ENCODE data around the gene MRAP.
"Not testable (repeated sequence)": the region's sequence is repeated elsewhere in the genome, so short reads cannot be mapped to it uniquely, and the experiment has no call there.

MRAP gene

DNA sequence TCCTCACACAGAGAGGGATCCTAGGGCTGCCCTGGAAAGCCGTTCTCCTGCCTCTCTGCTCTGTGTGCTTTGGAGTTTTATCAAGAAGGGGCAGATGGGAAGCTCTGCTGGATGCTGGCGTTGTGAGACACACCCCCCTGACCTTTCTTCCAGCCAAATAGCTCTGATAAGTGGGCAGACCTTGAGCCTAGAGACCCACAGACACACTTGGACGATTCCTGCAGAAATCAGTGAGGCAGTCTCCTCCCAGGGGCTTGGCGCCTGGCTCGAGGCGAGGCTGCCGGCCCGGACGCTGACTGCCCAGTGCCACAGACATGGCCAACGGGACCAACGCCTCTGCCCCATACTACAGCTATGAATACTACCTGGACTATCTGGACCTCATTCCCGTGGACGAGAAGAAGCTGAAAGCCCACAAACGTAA, at the start of gene MRAP:
MRAP (plus strand) TSS at position 198 of the 424 bp plus-strand sequence; CDS start at position 315, 117 bp downstream.
- DNase-seq (ENCODE audit: low read depth in 2 of 2), result no peak

DNA sequence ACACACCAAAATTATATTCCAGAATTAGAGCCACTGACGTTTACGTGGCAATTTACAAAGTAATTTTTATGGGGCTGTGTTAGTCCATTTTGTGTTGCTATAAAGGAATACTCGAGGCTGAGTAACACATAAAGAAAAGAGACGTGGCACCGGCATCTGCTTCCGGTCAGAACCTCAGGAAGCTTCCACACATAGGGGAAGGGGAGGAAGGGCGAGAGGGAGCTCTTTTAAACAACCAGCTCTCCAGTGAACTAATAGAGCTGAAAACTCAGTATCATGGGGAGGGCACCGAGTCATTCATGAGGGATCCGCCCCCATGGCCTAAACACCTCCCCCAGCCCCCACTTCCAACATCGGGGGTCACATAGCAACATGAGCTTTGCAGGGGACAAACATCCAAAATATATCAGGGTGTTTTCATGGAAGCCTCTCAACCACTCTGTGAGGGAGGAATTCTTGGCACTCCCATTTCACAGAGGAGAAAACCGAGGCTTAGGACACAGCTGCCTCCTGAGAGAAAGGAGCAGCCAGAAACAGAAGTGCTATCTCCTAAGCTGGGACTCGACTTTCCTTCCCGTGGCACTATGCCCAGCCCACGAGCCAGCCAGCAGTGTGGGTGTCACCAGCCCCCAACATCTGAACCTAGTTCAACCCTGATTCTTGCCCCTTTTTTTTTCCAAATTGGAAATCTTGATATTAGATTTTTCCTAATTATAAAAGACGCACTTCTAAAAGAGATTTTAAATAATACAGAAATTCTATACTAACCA, 49.0 kb upstream of the MRAP start:
- DNase-seq (ENCODE audit: low read depth in 2 of 2), result no peak

DNA sequence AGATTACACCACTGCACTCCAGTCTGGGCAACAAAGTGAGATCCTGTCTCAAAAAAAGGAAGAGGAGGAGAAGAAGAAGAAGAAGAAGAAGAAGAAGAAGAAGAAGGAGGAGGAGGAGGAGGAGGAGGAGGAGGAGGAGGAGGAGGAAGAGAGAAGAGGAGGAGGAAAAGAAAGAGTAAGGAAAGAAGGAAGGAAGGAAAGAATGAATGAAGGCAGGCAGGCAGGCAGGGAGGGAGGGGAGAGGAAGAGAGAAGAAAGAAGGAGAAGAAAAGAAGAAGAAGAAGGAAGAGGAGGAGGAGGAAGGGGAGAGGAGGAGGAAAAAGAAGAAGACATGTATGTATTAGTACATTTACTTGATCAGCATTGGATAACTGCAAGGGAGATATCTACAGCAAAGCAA, 46.5 kb upstream of the MRAP start:
- no peak for DNase-seq (ENCODE audit: low read depth in 2 of 2)

DNA sequence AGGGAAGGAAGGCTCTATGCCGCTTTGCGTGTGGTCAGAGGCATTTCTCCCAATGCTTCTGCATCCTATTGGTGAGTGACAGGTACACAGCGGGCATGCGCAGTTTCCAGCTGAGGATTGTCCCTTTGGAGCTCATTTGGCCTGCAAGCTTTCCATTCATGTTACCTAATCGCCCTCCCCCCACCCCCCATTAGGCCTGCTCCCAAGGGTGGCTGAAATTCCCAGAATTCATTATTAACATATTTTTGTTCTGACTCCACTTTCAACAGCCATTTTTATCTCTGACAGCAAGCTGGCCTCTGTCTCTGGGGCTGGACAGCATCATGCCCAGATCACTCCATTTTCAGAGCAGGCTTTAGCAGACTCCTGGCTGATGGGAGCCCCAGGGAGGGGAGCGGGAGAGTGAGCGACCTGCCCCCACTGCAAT, 45.4 kb upstream of the MRAP start:
- no peak for DNase-seq (ENCODE audit: low read depth in 2 of 2)

DNA sequence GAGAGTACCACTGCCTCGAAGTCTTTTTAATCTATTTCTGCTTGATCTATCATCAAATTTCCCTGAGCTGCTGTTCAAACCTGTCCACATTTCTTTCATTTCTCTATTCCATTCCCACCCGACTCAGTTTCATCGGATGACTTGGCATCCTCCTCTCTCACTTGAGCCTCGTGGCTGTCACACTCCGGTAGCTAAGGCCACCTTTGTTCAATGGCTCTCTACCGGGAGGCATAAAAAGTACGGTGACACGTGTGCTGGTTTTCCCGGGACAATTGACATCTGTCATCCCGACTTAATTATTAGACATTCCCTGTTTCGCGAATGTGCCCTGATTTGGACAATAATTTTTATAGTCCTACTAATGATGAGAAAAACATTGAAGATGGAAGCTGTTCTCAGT, 42.4 kb upstream of the MRAP start:
- no peak for DNase-seq (ENCODE audit: low read depth in 2 of 2)

DNA sequence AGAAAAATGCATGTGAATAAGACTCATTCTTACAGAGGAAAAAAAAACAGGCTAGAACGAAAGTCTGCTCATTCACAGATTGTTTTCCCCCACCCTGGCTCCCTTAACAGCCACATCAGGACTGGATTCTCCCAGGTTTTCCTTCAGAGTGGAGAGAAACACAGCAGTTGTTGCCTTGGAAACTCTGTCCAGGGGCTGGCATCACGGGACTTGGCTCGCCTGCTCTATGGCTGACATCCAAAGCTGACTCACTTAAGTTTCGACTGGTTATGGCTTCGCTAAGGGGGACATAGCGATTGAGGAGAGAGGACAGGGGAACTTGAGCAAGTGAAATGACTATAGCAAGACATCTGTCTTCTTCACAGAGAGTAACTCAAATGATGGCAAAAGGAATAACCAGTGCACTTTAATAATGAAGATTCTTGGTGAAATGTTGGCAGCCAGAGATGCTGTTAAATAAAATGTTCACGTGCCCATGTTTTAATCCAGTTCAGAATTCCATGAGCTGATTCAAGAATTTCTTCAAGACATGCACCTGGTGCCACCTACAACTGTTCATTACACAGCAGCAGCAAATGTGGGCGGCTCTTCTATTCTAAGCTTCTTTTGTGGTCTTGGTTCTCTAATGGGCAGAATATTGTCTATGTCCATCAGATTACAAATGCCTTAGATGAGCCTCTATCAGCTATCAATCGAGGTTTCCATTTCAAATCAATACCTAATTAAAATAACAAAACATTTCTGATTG, 41.6 kb upstream of the MRAP start:
- DNase-seq (ENCODE audit: low read depth in 2 of 2), result no peak

DNA sequence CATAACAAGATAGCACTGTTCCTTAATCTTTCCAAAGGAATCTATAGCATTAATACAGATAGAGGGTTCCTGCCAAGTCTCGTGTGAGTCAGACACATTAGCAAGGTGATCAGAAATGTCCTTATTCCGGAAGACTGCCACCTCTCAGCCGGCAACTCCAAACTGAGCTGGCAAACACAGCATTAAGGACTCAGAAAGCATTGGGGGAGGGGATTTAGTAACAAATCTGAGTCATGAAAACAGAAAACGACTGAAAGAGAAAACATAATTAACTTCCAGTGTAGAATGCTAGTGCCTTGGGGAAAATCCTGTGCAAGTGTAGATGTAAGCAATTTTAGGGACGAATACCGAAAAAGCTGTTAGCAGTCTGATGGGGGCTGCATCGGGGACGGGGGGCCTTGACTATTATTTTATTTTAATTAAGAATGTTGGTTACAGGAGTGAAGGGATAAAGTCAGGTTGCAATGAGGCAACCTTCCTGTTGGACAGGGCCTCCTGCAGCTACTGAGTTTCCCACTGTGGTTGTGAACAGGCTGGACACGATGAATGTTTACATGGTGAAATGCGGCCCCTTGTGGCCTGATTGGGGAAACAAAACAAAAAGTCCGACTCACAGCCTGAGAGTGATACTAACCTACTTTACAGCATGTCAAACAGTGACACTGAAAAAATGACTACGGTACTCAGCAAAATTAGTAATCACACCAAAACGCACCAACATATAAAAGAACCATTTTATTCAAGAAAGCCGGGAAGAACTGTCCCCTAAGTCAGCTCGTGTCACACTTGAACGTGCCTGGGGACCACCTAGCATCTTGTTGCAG, 40.5 kb upstream of the MRAP start:
- no peak for DNase-seq (ENCODE audit: low read depth in 2 of 2)

DNA sequence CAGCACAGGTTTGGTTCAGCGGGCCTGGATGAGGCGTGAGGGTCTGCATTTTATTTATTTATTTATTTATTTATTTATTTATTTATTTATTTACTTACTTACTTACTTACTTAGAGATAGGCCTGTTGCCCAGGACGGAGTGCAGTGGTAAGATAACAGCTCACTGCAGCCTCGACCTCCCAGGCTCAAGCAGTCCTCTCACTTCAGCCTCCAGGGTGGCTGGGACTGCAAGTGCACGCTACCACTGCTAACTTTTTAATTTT, 39.9 kb upstream of the MRAP start:
- DNase-seq (ENCODE audit: low read depth in 2 of 2), result not testable (repeated sequence)

DNA sequence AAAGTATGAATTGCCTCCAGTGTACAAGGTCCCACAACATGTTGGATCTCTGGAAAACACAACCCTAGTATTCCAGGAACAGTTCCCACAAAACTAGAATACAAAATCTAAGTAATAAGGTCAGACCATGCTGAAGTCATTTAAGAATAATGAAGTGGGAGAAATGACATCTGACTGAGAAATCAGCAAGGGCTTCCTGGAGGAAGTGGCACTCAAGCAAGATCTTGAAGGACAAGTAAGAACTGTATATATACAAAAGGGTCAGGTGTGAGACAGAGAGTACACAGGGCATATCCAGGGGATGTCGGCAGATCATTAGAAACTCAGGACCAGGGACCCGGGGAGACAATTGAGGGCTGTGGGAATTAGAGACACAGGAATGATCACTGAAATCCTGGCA, 38.5 kb upstream of the MRAP start:
- DNase-seq (ENCODE audit: low read depth in 2 of 2), result no peak

DNA sequence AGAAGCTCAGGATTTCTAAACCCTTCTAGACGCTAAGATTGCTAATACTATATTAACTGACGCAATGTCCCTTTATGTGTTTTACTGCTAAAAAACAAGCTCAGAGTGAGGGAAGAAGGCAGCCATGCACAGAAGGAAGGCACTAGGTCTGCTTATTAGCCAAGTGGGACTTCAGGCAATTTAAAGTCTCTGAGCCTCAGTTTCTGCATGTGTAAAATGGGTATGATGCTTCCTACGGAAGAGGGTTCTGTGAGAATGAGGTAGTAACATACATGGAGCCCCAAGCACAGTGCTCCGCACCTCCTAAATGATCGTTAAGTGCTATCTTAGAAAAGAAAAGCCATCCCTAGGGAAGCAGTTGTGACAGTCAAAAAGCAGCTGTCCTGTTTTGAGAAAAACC, 36.7 kb upstream of the MRAP start:
- no peak for DNase-seq (ENCODE audit: low read depth in 2 of 2)

DNA sequence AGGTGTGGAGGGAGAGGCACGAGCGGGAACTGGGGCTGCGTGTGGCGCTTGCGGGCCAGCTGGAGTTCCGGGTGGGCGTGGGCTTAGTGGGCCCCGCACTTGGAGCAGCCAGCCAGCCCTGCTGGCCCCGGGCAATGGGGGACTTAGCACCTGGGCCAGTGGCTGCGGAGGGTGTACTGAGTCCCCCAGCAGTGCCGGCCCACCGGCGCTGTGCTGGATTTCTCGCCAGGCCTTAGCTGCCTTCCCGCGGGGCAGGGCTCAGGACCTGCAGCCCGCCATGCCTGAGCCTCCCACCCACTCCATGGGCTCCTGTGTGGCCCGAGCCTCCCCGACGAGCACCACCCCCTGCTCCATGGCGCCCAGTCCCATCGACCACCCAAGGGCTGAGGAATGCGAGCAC, 33.3 kb upstream of the MRAP start:
- DNase-seq (ENCODE audit: low read depth in 2 of 2), result not testable (repeated sequence)

DNA sequence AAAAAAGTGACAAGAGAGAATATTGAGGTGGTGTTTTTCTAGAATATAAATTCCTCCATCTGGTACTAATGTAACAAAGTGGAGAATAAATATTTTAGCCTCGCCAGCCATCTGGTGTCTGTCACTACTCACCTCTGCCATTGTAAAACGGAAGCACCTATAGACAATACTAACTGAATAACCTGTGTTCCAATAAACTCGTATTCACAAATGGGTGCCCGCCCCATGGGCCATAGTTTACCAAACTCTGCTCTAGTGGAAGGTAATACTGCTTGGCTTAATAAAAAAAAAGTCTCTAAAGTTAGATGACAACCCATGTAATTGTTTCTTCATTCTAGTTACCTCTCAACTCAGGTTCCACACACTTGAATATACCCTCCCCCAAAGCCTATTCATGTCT, 27.9 kb upstream of the MRAP start:
- DNase-seq (ENCODE audit: low read depth in 2 of 2), result no peak

DNA sequence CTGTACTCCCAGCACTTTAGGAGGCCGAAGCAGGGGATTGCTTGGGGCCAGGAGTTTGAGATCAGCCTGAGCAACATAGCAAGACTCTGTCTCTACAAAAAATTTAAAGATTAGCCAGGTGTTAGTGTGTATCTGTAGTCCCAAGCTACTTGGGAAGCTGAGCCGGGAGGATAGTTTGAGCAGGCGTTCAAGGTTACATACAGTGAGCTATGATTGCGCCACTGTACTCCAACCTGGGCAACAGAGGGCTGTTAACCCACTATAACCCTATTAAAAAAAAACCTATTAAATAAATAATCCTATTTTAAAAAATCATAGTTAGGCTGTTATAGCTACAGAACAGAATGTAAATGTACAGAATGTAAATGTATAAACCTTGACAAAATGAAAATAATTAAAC, 22.0 kb upstream of the MRAP start:
- DNase-seq (ENCODE audit: low read depth in 2 of 2), result no peak

DNA sequence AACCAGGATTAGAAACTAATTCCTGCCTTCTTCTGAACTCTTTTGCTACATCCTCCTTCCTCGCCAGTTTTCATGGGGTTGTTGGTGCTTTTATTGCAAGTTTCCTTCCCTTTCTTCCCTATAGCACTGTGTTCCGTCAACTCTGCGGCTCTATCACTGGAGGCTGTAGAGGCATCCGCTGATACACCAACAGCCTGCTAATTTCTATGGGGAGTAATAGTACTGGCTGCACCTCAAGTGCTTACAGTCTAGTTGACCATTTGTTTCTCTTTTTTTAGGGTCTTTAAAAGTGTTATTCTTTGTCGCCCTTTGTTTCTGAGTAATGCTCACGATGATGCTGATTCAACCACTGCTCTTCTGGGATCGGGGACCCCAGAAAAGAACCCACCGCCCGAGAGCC, 20.6 kb upstream of the MRAP start:
- no peak for DNase-seq (ENCODE audit: low read depth in 2 of 2)

DNA sequence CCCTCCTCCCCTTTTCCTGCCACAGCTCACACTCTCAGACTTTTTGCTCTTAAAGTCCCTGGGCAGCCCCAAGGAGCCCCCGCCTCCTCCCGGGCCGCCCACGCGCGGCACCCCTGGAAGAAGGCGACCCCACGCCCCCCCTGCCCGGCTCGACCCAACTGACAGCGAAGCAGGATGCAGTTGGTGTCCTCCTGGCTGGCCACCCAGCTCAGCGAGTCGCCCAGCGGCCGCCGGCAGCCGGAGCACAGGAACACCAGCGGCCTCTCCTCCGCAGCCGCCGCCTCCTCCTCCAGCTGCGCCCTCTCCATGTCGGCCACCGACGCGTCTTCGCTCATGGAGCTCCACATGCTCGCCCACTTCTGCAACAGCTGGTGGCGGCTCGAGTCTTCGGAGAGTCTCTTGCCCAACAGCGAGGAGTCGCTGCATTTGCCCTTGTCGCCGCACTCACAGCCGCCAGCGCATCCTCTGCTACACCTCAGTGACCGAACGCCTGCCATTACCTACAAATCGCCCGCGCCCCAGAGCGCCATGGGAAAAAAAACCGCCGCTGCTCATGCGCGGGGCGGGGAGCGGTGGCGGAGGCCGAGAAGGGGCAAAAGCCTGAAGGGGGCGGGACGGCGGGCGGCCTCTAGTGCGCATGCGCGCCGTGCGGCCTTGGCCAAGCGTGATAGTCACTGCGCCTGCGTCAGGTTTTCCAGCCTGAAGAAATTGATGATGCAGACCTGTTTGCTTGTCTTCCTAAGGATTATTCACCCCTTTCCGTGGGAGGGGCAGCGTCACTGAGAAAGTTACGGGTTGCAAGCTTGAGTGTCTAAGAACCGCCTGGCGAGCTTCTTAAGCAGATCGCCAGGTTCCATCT, 19.9 kb upstream of the MRAP start, which contains the start of gene MIS18A:
MIS18A (minus strand) TSS at position 532 of the 859 bp plus-strand sequence; CDS start at position 497, 35 bp downstream.
- DNase-seq (ENCODE audit: low read depth in 2 of 2), result peak; percentile 97 to 99

DNA sequence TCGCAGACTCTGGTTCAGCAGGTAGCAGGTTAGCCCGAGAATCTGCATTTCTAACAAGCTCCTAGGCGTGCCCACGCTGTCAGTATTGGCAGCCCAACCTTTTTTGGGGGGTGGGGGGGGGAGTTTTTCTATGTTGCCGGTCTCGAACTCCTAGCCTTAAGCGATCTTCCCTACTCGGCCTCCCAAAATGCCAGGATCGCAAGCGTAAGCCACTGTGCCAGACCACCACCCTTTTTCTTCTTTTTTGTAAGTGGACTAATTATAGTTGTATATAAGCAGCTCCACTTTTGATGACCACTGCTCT, 19.3 kb upstream of the MRAP start:
- DNase-seq (ENCODE audit: low read depth in 2 of 2), result no peak

DNA sequence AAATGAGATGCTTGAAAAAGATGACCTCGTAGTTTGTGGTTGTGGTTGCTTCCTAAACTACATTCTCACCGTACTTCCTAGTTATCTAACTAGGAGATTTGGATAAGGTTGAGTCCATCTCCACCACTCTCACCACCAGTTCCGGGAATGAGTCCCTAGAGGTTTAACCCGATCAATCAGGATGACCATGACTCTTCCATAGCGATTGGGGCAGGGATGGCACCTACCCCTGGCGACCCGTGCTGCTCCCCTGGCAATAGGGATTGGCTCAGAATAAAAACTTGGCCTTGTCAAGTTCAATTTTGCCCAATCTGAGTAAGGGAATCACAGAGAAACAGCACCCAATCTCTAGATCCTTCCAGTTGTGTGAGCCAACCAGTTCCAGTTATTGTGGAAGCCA, 17.1 kb upstream of the MRAP start:
- DNase-seq (ENCODE audit: low read depth in 2 of 2), result no peak

DNA sequence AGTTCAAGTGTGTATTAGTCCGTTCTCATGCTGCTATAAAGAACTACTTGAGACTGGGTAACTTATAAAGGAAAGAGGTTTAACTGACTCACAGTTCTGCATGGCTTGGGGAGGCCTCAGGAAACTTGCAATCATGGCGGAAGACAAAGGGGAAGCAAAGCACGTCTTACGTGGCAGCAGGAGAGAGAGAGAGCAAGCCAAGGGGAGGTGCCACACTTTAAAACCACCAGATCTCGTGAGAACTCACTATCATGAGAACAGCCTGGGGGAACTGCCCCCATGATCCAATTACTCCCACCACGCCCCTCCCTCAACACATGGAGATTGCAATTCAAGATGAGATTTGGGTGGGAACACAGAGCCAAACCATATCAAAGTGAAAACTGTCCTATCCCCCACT, 15.7 kb upstream of the MRAP start:
- DNase-seq (ENCODE audit: low read depth in 2 of 2), result no peak

DNA sequence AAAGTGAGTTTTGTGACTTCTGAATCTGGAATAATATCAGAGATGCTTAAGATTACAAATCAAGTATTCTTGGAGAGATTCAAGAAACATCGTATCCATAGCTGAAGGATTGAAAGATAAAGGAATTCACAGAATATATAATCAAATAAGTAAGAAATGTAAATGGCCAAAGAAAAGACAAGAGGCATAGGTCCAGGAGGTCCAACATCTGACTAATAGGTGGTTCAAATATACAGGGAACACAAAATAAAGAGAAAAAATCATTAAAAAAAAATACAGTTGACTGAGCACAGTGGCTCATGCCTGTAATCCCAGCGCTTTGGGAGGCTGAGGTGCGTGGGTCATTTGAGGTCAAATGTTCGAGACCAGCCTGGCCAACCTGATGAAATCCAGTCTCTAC, 13.2 kb upstream of the MRAP start:
- no peak for DNase-seq (ENCODE audit: low read depth in 2 of 2)

DNA sequence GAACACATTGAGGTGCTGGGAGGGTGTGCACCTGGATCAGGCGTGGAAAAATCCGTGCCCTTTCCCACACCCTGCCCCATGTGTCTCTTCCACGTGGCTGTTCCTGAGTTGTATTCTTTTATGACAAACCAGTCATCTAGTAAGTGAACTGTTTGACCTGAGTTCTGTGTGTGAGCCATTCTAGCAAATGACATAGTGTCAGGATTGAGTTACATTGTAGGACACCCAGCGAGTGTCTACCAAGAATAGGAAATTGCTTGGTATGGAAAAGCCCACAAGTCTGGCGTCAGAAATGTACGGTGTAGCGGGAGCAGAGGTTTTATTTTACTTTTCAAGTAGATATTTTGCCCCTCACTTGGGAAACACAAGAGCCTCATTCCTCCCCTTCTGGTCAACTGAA, 1.2 kb upstream of the MRAP start:
- no peak for DNase-seq (ENCODE audit: low read depth in 2 of 2)

DNA sequence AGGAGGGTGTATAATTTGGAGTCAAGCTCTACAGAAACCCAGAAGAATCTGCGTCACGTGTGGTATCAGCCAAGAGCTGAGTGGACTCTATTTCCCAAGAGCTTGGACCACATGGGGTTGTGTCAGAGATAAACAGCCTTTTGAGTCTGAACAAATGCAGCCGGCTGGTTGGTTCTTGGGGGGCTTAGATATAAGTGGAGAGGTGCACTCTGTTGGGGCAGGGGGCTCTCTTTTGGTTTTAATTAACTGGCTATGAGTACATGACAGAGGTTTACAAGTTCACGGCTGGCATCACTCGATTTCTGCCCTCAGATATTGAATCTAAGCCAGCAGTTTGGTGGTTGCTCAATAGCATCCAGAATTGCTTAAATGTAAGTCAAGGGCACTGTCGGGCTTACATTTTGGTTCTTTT, 501 bp upstream of the MRAP start:
- no peak for DNase-seq (ENCODE audit: low read depth in 2 of 2)

DNA sequence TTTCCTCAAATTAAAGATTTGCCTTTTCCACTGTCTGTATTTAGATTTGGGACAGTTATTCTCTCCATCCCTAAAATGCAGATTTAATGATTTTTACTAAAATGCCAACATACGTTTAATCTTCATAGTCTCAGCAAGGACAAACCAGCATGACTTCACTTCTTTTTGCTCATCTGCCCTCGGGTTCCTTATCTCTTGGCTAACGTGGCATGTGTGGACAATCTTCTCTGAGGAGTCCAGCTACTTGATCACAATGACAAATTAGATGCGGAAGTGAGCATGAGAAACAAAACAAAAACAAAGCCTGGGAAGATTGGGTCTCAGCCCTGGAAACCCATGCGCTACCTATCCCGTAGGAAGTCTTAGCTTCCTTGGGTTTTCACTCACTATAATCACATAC, 1.0 kb downstream of the MRAP start:
- DNase-seq (ENCODE audit: low read depth in 2 of 2), result no peak
